Measurements from ENCODE around the gene GMEB2.

GRCh38 chr20:63594043-63594561, 32.8 kb downstream of the GMEB2 start:
- TF ChIP-seq, protein P1, sequence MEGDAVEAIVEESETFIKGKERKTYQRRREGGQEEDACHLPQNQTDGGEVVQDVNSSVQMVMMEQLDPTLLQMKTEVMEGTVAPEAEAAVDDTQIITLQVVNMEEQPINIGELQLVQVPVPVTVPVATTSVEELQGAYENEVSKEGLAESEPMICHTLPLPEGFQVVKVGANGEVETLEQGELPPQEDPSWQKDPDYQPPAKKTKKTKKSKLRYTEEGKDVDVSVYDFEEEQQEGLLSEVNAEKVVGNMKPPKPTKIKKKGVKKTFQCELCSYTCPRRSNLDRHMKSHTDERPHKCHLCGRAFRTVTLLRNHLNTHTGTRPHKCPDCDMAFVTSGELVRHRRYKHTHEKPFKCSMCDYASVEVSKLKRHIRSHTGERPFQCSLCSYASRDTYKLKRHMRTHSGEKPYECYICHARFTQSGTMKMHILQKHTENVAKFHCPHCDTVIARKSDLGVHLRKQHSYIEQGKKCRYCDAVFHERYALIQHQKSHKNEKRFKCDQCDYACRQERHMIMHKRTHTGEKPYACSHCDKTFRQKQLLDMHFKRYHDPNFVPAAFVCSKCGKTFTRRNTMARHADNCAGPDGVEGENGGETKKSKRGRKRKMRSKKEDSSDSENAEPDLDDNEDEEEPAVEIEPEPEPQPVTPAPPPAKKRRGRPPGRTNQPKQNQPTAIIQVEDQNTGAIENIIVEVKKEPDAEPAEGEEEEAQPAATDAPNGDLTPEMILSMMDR (IDR thresholded peaks at IDR 0.05; ENCODE audit: low read depth, low read length), result no peak
- TF ChIP-seq, protein P2, sequence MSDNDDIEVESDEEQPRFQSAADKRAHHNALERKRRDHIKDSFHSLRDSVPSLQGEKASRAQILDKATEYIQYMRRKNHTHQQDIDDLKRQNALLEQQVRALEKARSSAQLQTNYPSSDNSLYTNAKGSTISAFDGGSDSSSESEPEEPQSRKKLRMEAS (IDR thresholded peaks at IDR 0.05; ENCODE audit: low read depth, low read length), result no peak
